NOMO-1 treated with DMSO at 0.1 percent for 48 hours (cell line): ENCODE measurements around the gene WDR7.

Experiments
- DNase-seq: peaks from one replicate; lab custom pipeline; 2025; ENCODE audit not compliant: unreplicated experiment; lab: John Stamatoyannopoulos, UW

The WDR7 gene

GRCh38 chr18:57025540-57025939, 374.4 kb downstream of the WDR7 start:
- DNase-seq = peak; percentile 63

- DNase-seq = peak; percentile 4
Observed at GRCh38 chr18:57026316-57026715, 375.2 kb downstream of the WDR7 start.

- DNase-seq = no peak
Observed at GRCh38 chr18:57027190-57027708, 376.1 kb downstream of the WDR7 start.

GRCh38 chr18:57029761-57030160, 378.6 kb downstream of the WDR7 start:
- DNase-seq = no peak

- no peak for DNase-seq
Observed at GRCh38 chr18:57030417-57030816, 379.3 kb downstream of the WDR7 start.

GRCh38 chr18:57035590-57035989, 384.4 kb downstream of the WDR7 start:
- no peak for DNase-seq

GRCh38 chr18:57038395-57038794, 387.2 kb downstream of the WDR7 start:
- no peak for DNase-seq

GRCh38 chr18:57040175-57040574, 389.0 kb downstream of the WDR7 start:
- DNase-seq = no peak

GRCh38 chr18:57043241-57043640, 392.1 kb downstream of the WDR7 start:
- DNase-seq = no peak

- DNase-seq = no peak
Observed at GRCh38 chr18:57048351-57048750, 397.2 kb downstream of the WDR7 start.

GRCh38 chr18:57048859-57049258, 397.7 kb downstream of the WDR7 start:
- DNase-seq = no peak

GRCh38 chr18:57050310-57050949, 399.3 kb downstream of the WDR7 start:
- peak; percentile 6 for DNase-seq

- no peak for DNase-seq
Observed at GRCh38 chr18:57051021-57051656, 400.0 kb downstream of the WDR7 start.

GRCh38 chr18:57051657-57052044, 400.5 kb downstream of the WDR7 start:
- DNase-seq = no peak

GRCh38 chr18:57052173-57052572, 401.0 kb downstream of the WDR7 start:
- DNase-seq = peak; percentile 20

GRCh38 chr18:57052759-57053158, 401.6 kb downstream of the WDR7 start:
- DNase-seq = no peak

- DNase-seq = no peak
Observed at GRCh38 chr18:57054891-57055290, 403.7 kb downstream of the WDR7 start.

GRCh38 chr18:57057890-57058289, 406.7 kb downstream of the WDR7 start:
- DNase-seq = peak; percentile 37

GRCh38 chr18:57058734-57059133, 407.6 kb downstream of the WDR7 start:
- DNase-seq = no peak

GRCh38 chr18:57059366-57059765, 408.2 kb downstream of the WDR7 start:
- DNase-seq = no peak

GRCh38 chr18:57060814-57061213, 409.7 kb downstream of the WDR7 start:
- DNase-seq = no peak

GRCh38 chr18:57062178-57062577, 411.0 kb downstream of the WDR7 start:
- DNase-seq = no peak

- no peak for DNase-seq
Observed at GRCh38 chr18:57062844-57063243, 411.7 kb downstream of the WDR7 start.
